Smooth muscle cell (in vitro differentiated cells): Measurements from ENCODE around the gene ECSIT. TPM values are rescaled to one million over a fixed set of nuclear protein-coding genes. Genes with fewer than 3 reads are reported as not detected.

Experiments used
- DNase-seq: peaks from one replicate; lab custom pipeline; 2025; ENCODE audit not compliant: unreplicated experiment; lab: John Stamatoyannopoulos, UW
- H2AFZ ChIP-seq: fragments of 200-600 bp; sonication (generic); 2 replicates; pipeline ENCODE4 v1.6.0; 2016; ENCODE audit warnings: antibody characterized with exemption, low read depth, mild to moderate bottlenecking
- H3F3A ChIP-seq: fragments of 200-600 bp; sonication (generic); 2 replicates; pipeline ENCODE4 v1.6.0; 2017; ENCODE audit warnings: antibody characterized with exemption, low read depth
- H3K27ac ChIP-seq: fragments of 200-600 bp; sonication (generic); 2 replicates; pipeline ENCODE4 v1.5.1; 2016; ENCODE audit warnings: low read depth, mild to moderate bottlenecking
- H3K27me3 ChIP-seq: fragments of 200-600 bp; sonication (generic); 2 replicates; pipeline ENCODE4 v1.6.1; 2016; ENCODE audit warnings: low read depth, mild to moderate bottlenecking
- H3K36me3 ChIP-seq: fragments of 200-600 bp; sonication (generic); 2 replicates; pipeline ENCODE4 v1.5.1; 2016; ENCODE audit warnings: low read depth
- H3K4me1 ChIP-seq: fragments of 200-600 bp; sonication (generic); 2 replicates; pipeline ENCODE4 v1.5.1; 2016; ENCODE audit warnings: low read depth
- H3K4me2 ChIP-seq: fragments of 200-600 bp; sonication (generic); 2 replicates; pipeline ENCODE4 v1.6.0; 2016; ENCODE audit warnings: mild to moderate bottlenecking
- H3K4me3 ChIP-seq: fragments of 200-600 bp; sonication (generic); 2 replicates; pipeline ENCODE4 v1.5.1; 2016; ENCODE audit warnings: mild to moderate bottlenecking
- H3K79me2 ChIP-seq: fragments of 200-600 bp; sonication (generic); 2 replicates; pipeline ENCODE4 v1.6.0; 2016; ENCODE audit warnings: low read depth, mild to moderate bottlenecking
- H3K9ac ChIP-seq: fragments of 200-600 bp; sonication (generic); 2 replicates; pipeline ENCODE4 v1.6.0; 2016; ENCODE audit warnings: low read depth
- H3K9me3 ChIP-seq: fragments of 200-600 bp; sonication (generic); replicated peaks from 2 replicates; pipeline ENCODE4 v1.5.1; 2016; ENCODE audit warnings: low read depth
- H4K20me1 ChIP-seq: fragments of 200-600 bp; sonication (generic); 2 replicates; pipeline ENCODE4 v1.6.0; 2016; ENCODE audit warnings: low read depth
- CTCF ChIP-seq: fragments of 200-600 bp; sonication (generic); IDR thresholded peaks from 2 replicates; pipeline ENCODE4 v1.5.1; 2017; ENCODE audit warnings: borderline replicate concordance, mild to moderate bottlenecking, antibody characterized with exemption; ENCODE audit not compliant: insufficient read depth, poor library complexity, severe bottlenecking
- WGBS: methylation state at CpG from one replicate; pipeline ENCODE4 v1.1.7; 2016; ENCODE audit warnings: low lambda C conversion rate; 5-methylcytosine and 5-hydroxymethylcytosine counted together
- polyA plus RNA-seq: library from polyadenylated mRNA; unstranded; fragments of >200 nt; fragmentation: Nextera tagmentation; extraction: Ambion mirVana; gene quantifications from 2 replicates; pipeline ENCODE4 v1.2.1, GENCODE V29; 2016
- total RNA-seq: library from RNA; depleted of rRNA; stranded (reverse); fragments of >200 nt; gene quantifications from 2 replicates; pipeline ENCODE4 v1.2.3, GENCODE V29; 2014

ECSIT gene
- total RNA-seq (20.7 and 21.1 TPM in 2 replicates), polyA plus RNA-seq (32.1 and 34.1 TPM in 2 replicates)

DNA sequence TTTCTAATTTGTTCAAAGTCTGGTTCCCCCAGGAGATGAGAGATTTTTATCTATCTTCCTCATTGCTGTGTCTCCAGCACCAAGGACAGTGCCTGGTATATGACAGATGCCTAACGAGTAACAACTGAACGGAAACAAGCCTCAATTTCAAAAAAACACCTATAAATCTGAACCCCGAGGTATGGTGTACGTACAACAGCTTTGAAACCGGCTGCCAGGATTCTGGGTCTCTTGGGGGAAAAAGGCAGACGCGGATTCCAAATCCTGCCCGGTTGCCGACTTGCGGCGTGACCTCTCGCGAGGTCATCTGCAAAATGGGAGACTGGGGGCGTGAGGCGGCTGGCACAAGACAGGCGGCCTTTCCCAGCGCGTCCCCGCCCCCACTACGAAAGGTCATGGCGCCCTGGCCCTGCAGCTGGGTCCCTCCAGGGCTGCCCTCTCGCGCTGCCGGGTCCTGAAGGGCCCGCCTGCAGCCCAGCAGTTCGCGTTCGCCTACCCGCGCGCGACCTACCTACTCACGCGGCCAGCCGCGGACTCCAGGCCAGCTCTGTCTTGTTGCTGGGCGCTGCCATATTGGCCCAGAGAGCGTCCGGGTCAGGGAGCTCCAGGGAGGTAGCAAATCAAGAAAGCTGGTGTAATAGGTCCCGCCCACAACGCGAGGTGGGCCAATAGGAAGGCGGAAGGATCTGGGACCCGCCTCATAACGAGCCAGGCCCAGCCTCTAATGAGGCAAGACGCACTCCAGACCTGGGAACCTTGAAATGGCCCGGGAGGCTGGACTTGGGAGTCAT lies at the start of gene ECSIT:
TSS of gene ECSIT (minus strand) at position 584 of the 791 bp plus-strand sequence. CDS start 9,964 bp downstream, outside the sequence.
- peak within 1 kb of the TSS; percentile 85 for H3K4me2 ChIP-seq
- no peak for TF ChIP-seq CTCF

DNA sequence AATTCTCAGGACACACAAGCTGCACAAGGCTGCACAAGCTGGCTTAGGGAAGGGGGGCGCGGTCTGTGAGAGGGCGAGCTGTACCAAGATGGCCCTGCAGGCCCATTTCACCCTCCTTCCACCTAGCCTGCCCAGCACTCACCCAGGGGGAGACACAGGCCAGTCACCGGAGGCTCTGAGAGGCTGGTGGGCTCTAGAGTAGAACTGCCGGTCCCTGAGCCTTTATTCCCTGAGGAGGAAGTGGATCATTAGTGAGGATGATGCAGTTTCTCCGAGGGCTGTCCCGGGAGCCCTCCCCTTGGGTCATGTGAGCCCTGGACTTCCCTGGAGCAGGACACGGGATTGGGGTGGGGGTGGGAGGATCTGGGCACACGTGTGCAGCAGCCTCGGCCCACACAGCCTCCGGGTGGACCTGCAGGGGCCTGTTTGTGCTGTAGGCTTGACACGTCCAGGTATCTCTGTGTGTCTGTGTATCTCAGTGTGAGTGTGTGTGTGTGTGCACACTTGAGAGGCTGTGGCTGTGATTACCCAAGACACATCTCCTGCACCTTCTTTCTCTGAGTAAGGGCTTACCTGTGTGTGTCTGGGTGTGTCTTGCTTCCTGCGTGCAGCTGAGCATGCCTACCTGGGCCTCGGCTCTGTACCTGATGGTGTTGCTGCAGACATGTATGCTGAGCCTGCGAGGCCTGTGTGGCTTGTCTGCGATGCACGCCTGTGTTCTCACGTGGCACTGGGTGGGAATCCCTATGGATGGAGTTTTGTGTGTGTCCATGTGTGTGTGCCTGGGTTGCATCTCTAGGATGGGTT lies 48.7 kb upstream of the ECSIT start, which contains the start of gene ACP5:
TSS of gene ACP5 (minus strand) at position 195 of the 807 bp plus-strand sequence. CDS start 328 bp downstream, outside the sequence.
- Histone ChIP-seq H3F3A (no peaks in the 10 kb centered on the region), H3K36me3 (no peaks in the 10 kb centered on the region), H3K4me1 (no peaks in the 10 kb centered on the region), H3K79me2 (no peaks in the 10 kb centered on the region), H2AFZ (no peak within 1 kb of the TSS), H3K4me3 (peak within 1 kb of the TSS; percentile 13), H3K9me3 (no peaks in the 10 kb centered on the region), H3K4me2 (peak within 1 kb of the TSS; percentile 36), H3K27ac (no peak within 1 kb of the TSS), H3K27me3 (peaks cover 14% of the 10 kb centered on the region), H4K20me1 (no peaks in the 10 kb centered on the region), H3K9ac (no peak within 1 kb of the TSS)
- WGBS: 69% methylated on average over 18 of the region's 18 CpGs
- TF ChIP-seq CTCF: no peak
- DNase-seq: no peak

More for the DNA sequence above, at the start of gene ECSIT:
- H3K9me3 ChIP-seq: no peaks in the 10 kb centered on the region
- H2AFZ ChIP-seq: peak within 1 kb of the TSS; percentile 34
- H3K4me3 ChIP-seq: peak within 1 kb of the TSS; percentile 76
- DNase-seq: peak; percentile 93
- peaks cover 7% of the 10 kb centered on the region for H4K20me1 ChIP-seq
- peaks cover 11% of the 10 kb centered on the region for H3K79me2 ChIP-seq
- peak within 1 kb of the TSS; percentile 90 for H3K9ac ChIP-seq
- no peaks in the 10 kb centered on the region for H3K27me3 ChIP-seq
- H3F3A ChIP-seq: peaks cover 4% of the 10 kb centered on the region
- H3K4me1 ChIP-seq: peaks cover 10% of the 10 kb centered on the region
- under 1% methylated on average over 47 of the region's 47 CpGs for WGBS
- peak within 1 kb of the TSS; percentile 95 for H3K27ac ChIP-seq
- H3K36me3 ChIP-seq: no peaks in the 10 kb centered on the region

DNA sequence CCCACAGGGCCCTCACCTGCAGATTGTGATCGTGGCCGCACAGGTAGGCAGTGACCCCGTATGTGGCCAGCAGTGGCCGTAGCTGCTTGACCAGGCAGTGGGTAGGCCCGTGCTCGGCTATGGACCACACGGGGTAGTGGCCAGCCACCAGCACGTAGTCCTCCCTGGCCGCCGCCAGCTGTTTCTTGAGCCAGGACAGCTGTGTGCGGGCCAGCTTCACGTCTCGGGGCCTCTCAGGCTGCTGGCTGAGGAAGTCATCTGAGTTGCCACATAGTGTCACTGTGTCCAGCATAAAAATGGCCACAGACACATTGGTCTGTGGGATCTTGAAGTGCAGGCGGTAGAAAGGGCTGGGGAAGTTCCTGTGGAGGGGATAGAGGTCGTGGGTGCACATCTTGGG lies 47.3 kb upstream of the ECSIT start:
- H4K20me1 ChIP-seq: no peaks in the 10 kb centered on the region
- H3F3A ChIP-seq: no peaks in the 10 kb centered on the region
- no peak overlapping the region for H3K9ac ChIP-seq
- no peak overlapping the region for H3K4me3 ChIP-seq
- H3K27ac ChIP-seq: no peak overlapping the region
- no peaks in the 10 kb centered on the region for H3K36me3 ChIP-seq
- 92% methylated on average over 15 of the region's 15 CpGs for WGBS
- no peak overlapping the region for H3K4me2 ChIP-seq
- no peak for DNase-seq
- no peak for TF ChIP-seq CTCF
- no peaks in the 10 kb centered on the region for H3K4me1 ChIP-seq
- peaks cover 14% of the 10 kb centered on the region for H3K27me3 ChIP-seq
- H3K79me2 ChIP-seq: no peaks in the 10 kb centered on the region
- H2AFZ ChIP-seq: no peak overlapping the region
- no peaks in the 10 kb centered on the region for H3K9me3 ChIP-seq
